HepG2 (cell line): ENCODE measurements around the gene KCNMA1. TPM values are rescaled to one million over a fixed set of nuclear protein-coding genes. Genes with fewer than 3 reads are reported as not detected.

Source experiments
- ATAC-seq: fragments of 200-7000 bp; cut with Tn5 transposase; 3 replicates; pipeline ENCODE4 v1.9.1; 2020; ENCODE audit warnings: mild to moderate bottlenecking, moderate library complexity
- BruUV-seq: library from RNA; stranded (reverse); fragments of 400-500 nt; replicated peaks from 2 replicates; lab custom pipeline; 2021; lab: Mats Ljungman, UMichigan
- CTCF ChIA-PET: fragments of 300-600 bp; formaldehyde crosslinking; extraction: SDS; loops from one replicate; lab custom pipeline; 2021; ENCODE audit warnings: low total read pairs, inconsistent platforms, low intra/inter-chr PET ratio; lab: Yijun Ruan, JAX
- POLR2A ChIA-PET: fragments of 350-600 bp; sonication (Branson Sonifier 250); formaldehyde crosslinking; loops from one replicate; lab custom pipeline; 2020; ENCODE audit warnings: antibody characterized with exemption, inconsistent platforms; lab: Yijun Ruan, JAX
- DNase-seq: peaks from one replicate; pipeline ENCODE4 v3.0.0-alpha.2; 2015; ENCODE audit warnings: low spot score
- FAIRE-seq: peaks from 3 replicates; lab custom pipeline; 2011; peaks lifted over from hg19 to GRCh38; lab: Jason Lieb, UNC
- H2AFZ ChIP-seq: one replicate; pipeline ENCODE4 v1.6.1; 2011; ENCODE audit warnings: low read length, inconsistent platforms
- H3K27ac ChIP-seq: fragments of 300-600 bp; 3 replicates; pipeline ENCODE4 v1.8.0; 2011; ENCODE audit warnings: mixed run types, mild to moderate bottlenecking, mixed read lengths, low read length, inconsistent platforms; ENCODE audit not compliant: insufficient read depth; ENCODE audit errors: extremely low read length
- H3K27me3 ChIP-seq, 2 experiments: fragments of 200-600 bp in 1 of 2; 2 replicates in 1 of 2; 3 replicates in 1 of 2; pipeline versions ENCODE4 v1.6.0 to v1.8.0; 2011; ENCODE audit warnings: low read length in 2 of 2, mild to moderate bottlenecking in 2 of 2, moderate library complexity in 2 of 2, inconsistent platforms in 1 of 2; ENCODE audit not compliant: insufficient read depth in 2 of 2, control insufficient read depth in 1 of 2
- H3K36me3 ChIP-seq, 2 experiments: fragments of 200-600 bp in 1 of 2; replicated peaks in 1 of 2; 2 replicates in 1 of 2; 3 replicates in 1 of 2; pipeline versions ENCODE4 v1.5.1 to v1.8.0; 2011; ENCODE audit warnings: low read length in 2 of 2, inconsistent platforms in 1 of 2; ENCODE audit not compliant: insufficient read depth in 2 of 2, control insufficient read depth in 1 of 2
- H3K4me1 ChIP-seq: 2 replicates; pipeline ENCODE4 v1.5.1; 2012; ENCODE audit warnings: low read length, inconsistent platforms; ENCODE audit not compliant: insufficient read depth
- H3K4me2 ChIP-seq: 2 replicates; pipeline ENCODE4 v1.6.0; 2011; ENCODE audit warnings: low read depth, low read length, inconsistent platforms
- H3K4me3 ChIP-seq, 3 experiments: fragments of 200-600 bp in 1 of 3; sonication (generic), shearing (Covaris generic) in 1 of 3; replicated peaks in 1 of 3; 2 replicates each; pipeline ENCODE4 v1.5.1; 2011 to 2016; ENCODE audit warnings: low read length in 3 of 3, inconsistent platforms in 2 of 3, low read depth in 2 of 3, mild to moderate bottlenecking in 2 of 3, control low read depth in 1 of 3, mixed read lengths in 1 of 3; ENCODE audit not compliant: insufficient read depth in 1 of 3
- H3K79me2 ChIP-seq: one replicate; pipeline ENCODE4 v1.6.1; 2011; ENCODE audit warnings: low read length, inconsistent platforms; ENCODE audit not compliant: insufficient read depth
- H3K9ac ChIP-seq: 2 replicates; pipeline ENCODE4 v1.6.0; 2011; ENCODE audit warnings: mild to moderate bottlenecking, low read depth, low read length, inconsistent platforms; ENCODE audit not compliant: insufficient read depth
- H3K9me3 ChIP-seq: 2 replicates; pipeline ENCODE4 v1.5.1; 2012; ENCODE audit warnings: mild to moderate bottlenecking, low read length
- H4K20me1 ChIP-seq: 2 replicates; pipeline ENCODE4 v1.6.0; 2011; ENCODE audit warnings: inconsistent platforms, mild to moderate bottlenecking, low read length, moderate library complexity; ENCODE audit not compliant: insufficient read depth
- SIN3A ChIP-seq: IDR thresholded peaks from 2 replicates; pipeline ENCODE4 v1.6.1; 2011; ENCODE audit warnings: low read depth, mild to moderate bottlenecking, control low read depth, low read length, borderline replicate concordance
- SOX6 ChIP-seq, 2 experiments: fragments of 450-650 bp in 1 of 2; sonication (generic) in 1 of 2; formaldehyde crosslinking in 1 of 2; IDR thresholded peaks; 2 replicates each; pipeline versions ENCODE4 v1.4.0 to v1.6.1; 2017 to 2020; ENCODE audit warnings: antibody characterized with exemption in 1 of 2, mild to moderate bottlenecking in 1 of 2, missing genetic modification reagents in 1 of 2
- STAG1 ChIP-seq: sonication (generic); formaldehyde crosslinking; IDR thresholded peaks from 2 replicates; pipeline ENCODE4 v1.4.0; 2020; ENCODE audit warnings: missing genetic modification reagents
- ZBTB2 ChIP-seq: sonication (generic); formaldehyde crosslinking; IDR thresholded peaks from 2 replicates; pipeline ENCODE4 v1.8.0; 2022; ENCODE audit warnings: low read depth, missing genetic modification reagents
- WGBS: methylation state at CpG from one replicate; pipeline ENCODE4 v1.1.6; 2017; ENCODE audit warnings: low lambda C conversion rate; 5-methylcytosine and 5-hydroxymethylcytosine counted together
- in situ Hi-C: cut with HindIII; loops from 2 replicates; pipeline ENCODE4 v1.10.0; 2017; ENCODE audit warnings: low pct_unique_long_range_greater_than_20kb; ENCODE audit not compliant: extremely low pct_ligation_motif_present
- intact Hi-C: fragments of 100-400 bp; cut with micrococcal nuclease; formaldehyde crosslinking; loops from one replicate; pipeline ENCODE4 v1.10.0; 2022; ENCODE audit not compliant: unreplicated experiment
- polyA plus RNA-seq, 8 experiments: library from polyadenylated mRNA; depleted of rRNA in 3 of 8; stranded (reverse) in 7 of 8; unstranded in 1 of 8; fragments of >200 nt; fragmentation: Illumina TruSeq in 4 of 8; extraction: Trizol in 4 of 8; gene quantifications; 2 replicates each; pipeline versions ENCODE4 v1.2.1 to v1.2.3, GENCODE V29; 2011 to 2016; ENCODE audit warnings: low read depth in 4 of 8, missing spikeins in 1 of 8, mixed read lengths in 1 of 8; ENCODE audit not compliant: insufficient read depth in 1 of 8
- total RNA-seq, 5 experiments: library from RNA; depleted of rRNA; stranded (reverse); fragments of >200 nt; fragmentation: Illumina TruSeq; extraction: Trizol; gene quantifications; 2 replicates each; pipeline ENCODE4 v1.2.3, GENCODE V29; 2016; ENCODE audit warnings: low read depth in 1 of 5
- TF ChIP-seq, protein P1 (sequence below): sonication (generic); formaldehyde crosslinking; IDR thresholded peaks from 2 replicates; pipeline ENCODE4 v1.5.0; 2020; ENCODE audit warnings: mild to moderate bottlenecking, missing genetic modification reagents, moderate library complexity

The KCNMA1 gene
- total and polyA plus RNA-seq, 2 of the 13 experiments (the other 11 are each of a cell fraction or from before 2014, with no cell fraction given), result 0.02 TPM; not detected in 1

GRCh38 chr10:77430530-77430929 lies 207.1 kb downstream of the KCNMA1 start:
- H2AFZ ChIP-seq, result no peak overlapping the region
- no peak overlapping the region for H3K4me3 ChIP-seq
- 42% methylated on average over 5 of the region's 5 CpGs for WGBS
- in situ Hi-C loops (no loop called here), intact Hi-C loops (no loop called here)
- H3K79me2 ChIP-seq, result no peaks in the 10 kb centered on the region
- no peaks in the 10 kb centered on the region for H4K20me1 ChIP-seq
- ATAC-seq (no peak), FAIRE-seq (no peak), DNase-seq (no peak)
- BruUV-seq, result no TSS peak
- TF ChIP-seq SOX6 (IDR thresholded peaks at IDR 0.05) (no peak), SOX6 (CRISPR knock-in tag; IDR thresholded peaks at IDR 0.05) (no peak)
- H3K4me2 ChIP-seq, result no peak overlapping the region
- no peaks in the 10 kb centered on the region for H3K36me3 ChIP-seq
- ChIA-PET POLR2A (no interaction called here), CTCF (no interaction called here)
- no peak overlapping the region for H3K27ac ChIP-seq
- H3K4me1 ChIP-seq, result no peaks in the 10 kb centered on the region
- no peaks in the 10 kb centered on the region for H3K27me3 ChIP-seq
- H3K9ac ChIP-seq, result no peak overlapping the region
- H3K9me3 ChIP-seq, result no peaks in the 10 kb centered on the region

GRCh38 chr10:77428691-77429395 lies 208.8 kb downstream of the KCNMA1 start:
- H3K27ac ChIP-seq, result no peak overlapping the region
- H3K4me1 ChIP-seq, result no peaks in the 10 kb centered on the region
- intact Hi-C loops, result no loop called here
- no peaks in the 10 kb centered on the region for H3K9me3 ChIP-seq
- H3K79me2 ChIP-seq, result no peaks in the 10 kb centered on the region
- no peaks in the 10 kb centered on the region for H3K36me3 ChIP-seq
- DNase-seq (peak; percentile 8), ATAC-seq (peak; percentile 79), FAIRE-seq (peak; percentile 12)
- H3K27me3 ChIP-seq, result no peaks in the 10 kb centered on the region
- CTCF ChIA-PET, result no interaction called here
- WGBS, result 23% methylated on average over 3 of the region's 3 CpGs
- H3K4me3 ChIP-seq, result no peak overlapping the region
- H4K20me1 ChIP-seq, result no peaks in the 10 kb centered on the region
- no peak overlapping the region for H3K9ac ChIP-seq
- POLR2A ChIA-PET, result no interaction called here
- TF ChIP-seq SIN3A, result no peak
- TF ChIP-seq ZBTB2 (CRISPR knock-in tag), result no peak
- TF ChIP-seq STAG1 (CRISPR knock-in tag), result 0 out of 2 replicates have a peak, but pooled peaks have one; percentile 10
- TF ChIP-seq, protein P1, sequence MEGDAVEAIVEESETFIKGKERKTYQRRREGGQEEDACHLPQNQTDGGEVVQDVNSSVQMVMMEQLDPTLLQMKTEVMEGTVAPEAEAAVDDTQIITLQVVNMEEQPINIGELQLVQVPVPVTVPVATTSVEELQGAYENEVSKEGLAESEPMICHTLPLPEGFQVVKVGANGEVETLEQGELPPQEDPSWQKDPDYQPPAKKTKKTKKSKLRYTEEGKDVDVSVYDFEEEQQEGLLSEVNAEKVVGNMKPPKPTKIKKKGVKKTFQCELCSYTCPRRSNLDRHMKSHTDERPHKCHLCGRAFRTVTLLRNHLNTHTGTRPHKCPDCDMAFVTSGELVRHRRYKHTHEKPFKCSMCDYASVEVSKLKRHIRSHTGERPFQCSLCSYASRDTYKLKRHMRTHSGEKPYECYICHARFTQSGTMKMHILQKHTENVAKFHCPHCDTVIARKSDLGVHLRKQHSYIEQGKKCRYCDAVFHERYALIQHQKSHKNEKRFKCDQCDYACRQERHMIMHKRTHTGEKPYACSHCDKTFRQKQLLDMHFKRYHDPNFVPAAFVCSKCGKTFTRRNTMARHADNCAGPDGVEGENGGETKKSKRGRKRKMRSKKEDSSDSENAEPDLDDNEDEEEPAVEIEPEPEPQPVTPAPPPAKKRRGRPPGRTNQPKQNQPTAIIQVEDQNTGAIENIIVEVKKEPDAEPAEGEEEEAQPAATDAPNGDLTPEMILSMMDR (CRISPR knock-in tag), result peak; percentile 29; the same call in 1 of the 2 replicates
- BruUV-seq, result no TSS peak
- in situ Hi-C loops, result no loop called here
- H2AFZ ChIP-seq, result no peak overlapping the region
- H3K4me2 ChIP-seq, result no peak overlapping the region
